Adrenal gland (tissue), 5 donors: ENCODE results near the gene ACVR1B.

ENCODE experiments used
- CTCF ChIP-seq, 6 experiments: fragments of 450-650 bp in 4 of 6; fragments of 200-600 bp in 2 of 6; sonication (generic) in 1 of 6; IDR thresholded peaks; 1 replicate in 5 of 6; 2 replicates in 1 of 6; pipeline versions ENCODE4 v1.5.1 to v1.8.0; 2016 to 2021; ENCODE audit warnings: antibody characterized with exemption in 6 of 6, mild to moderate bottlenecking in 2 of 6, moderate library complexity in 1 of 6
- POLR2A ChIP-seq, 2 donors: fragments of 450-650 bp; IDR thresholded peaks; one replicate each; pipeline ENCODE4 v1.6.1; 2017; ENCODE audit warnings: antibody characterized with exemption in 2 of 2, mild to moderate bottlenecking in 2 of 2, moderate library complexity in 1 of 2
- donor health status: DM: no; HTN: no; CAD: no.

GRCh38 chr12:51926064-51926632 is 25.4 kb upstream of the ACVR1B start:
- TF ChIP-seq CTCF (IDR thresholded peaks at IDR 0.05) (no peak), POLR2A (IDR thresholded peaks at IDR 0.05) (no peak)
